Right lobe of liver (tissue), 6 donors: Measurements from ENCODE around the gene CALML3. TPM values are rescaled to one million over a fixed set of nuclear protein-coding genes. Genes with fewer than 3 reads are reported as not detected.

Source experiments
- ATAC-seq, 4 donors: fragments of 200-7000 bp; cut with Tn5 transposase; one replicate each; pipeline ENCODE4 v1.9.1; 2020; ENCODE audit warnings: mild to moderate bottlenecking in 4 of 4, moderate library complexity in 4 of 4
- DNase-seq, 3 donors: peaks; one replicate each; pipeline ENCODE4 v3.0.0-alpha.2; 2020
- H3K27ac ChIP-seq, 3 donors: fragments of 200-600 bp; one replicate each; pipeline ENCODE4 v1.8.0; 2022
- H3K27me3 ChIP-seq, 2 donors: fragments of 200-600 bp; one replicate each; pipeline ENCODE4 v1.8.0; 2022
- H3K36me3 ChIP-seq, 4 donors: fragments of 200-600 bp; sonication (generic) in 1 of 4; one replicate each; pipeline versions ENCODE4 v1.5.1 to v1.8.0; 2017 to 2022; ENCODE audit warnings: control low read depth in 1 of 4
- H3K4me1 ChIP-seq, 4 donors: fragments of 200-600 bp; sonication (generic) in 1 of 4; one replicate each; pipeline versions ENCODE4 v1.5.1 to v1.8.0; 2017 to 2022; ENCODE audit warnings: control low read depth in 1 of 4
- H3K4me3 ChIP-seq, 3 donors: fragments of 200-600 bp; one replicate each; pipeline ENCODE4 v1.8.0; 2022
- H3K9me3 ChIP-seq, 4 donors: fragments of 200-600 bp; sonication (generic) in 1 of 4; one replicate each; pipeline versions ENCODE4 v1.5.1 to v1.8.0; 2017 to 2022; ENCODE audit warnings: control low read depth in 1 of 4
- CTCF ChIP-seq, 4 donors: fragments of 200-600 bp in 3 of 4; fragments of 450-650 bp in 1 of 4; IDR thresholded peaks; one replicate each; pipeline versions ENCODE4 v1.5.1 to v1.8.0; 2016 to 2022; ENCODE audit warnings: antibody characterized with exemption in 4 of 4, mild to moderate bottlenecking in 2 of 4
- POLR2A ChIP-seq: fragments of 450-650 bp; IDR thresholded peaks from one replicate; pipeline ENCODE4 v1.6.1; 2017; ENCODE audit warnings: antibody characterized with exemption, mild to moderate bottlenecking
- WGBS: methylation state at CpG from one replicate; pipeline ENCODE4 v1.1.6; 2018; ENCODE audit warnings: low coverage, low lambda C conversion rate; ENCODE audit not compliant: insufficient coverage; ENCODE audit errors: missing lambda C conversion rate; 5-methylcytosine and 5-hydroxymethylcytosine counted together
- intact Hi-C, 2 donors: fragments of 100-400 bp; cut with DNase I; formaldehyde crosslinking; loops; one replicate each; pipeline versions ENCODE4 v1.11.2 to v1.14.1; 2022
- total RNA-seq, 6 experiments: library from RNA; depleted of rRNA in 2 of 6; stranded (reverse); fragments of >200 nt in 2 of 6; fragmentation: NEBNext Ultra II Directional in 3 of 6; extraction: Animal tissue kit (Norgen Biotek cat#: 25700) in 3 of 6; gene quantifications; one replicate each; pipeline versions ENCODE4 v1.1.0 to v1.2.4, GENCODE V29; 2016 to 2023
- donor health status: DM: no; HTN: yes; CAD: no.
- donor health status: DM: no; HTN: no; CAD: no.
- donor health status: DM: no; HTN: no; CAD: no.
- donor health status: DM: no; HTN: yes; CAD: no.
- donor health status: DM: no; HTN: yes; CAD: no.

The CALML3 gene
- total RNA-seq, 6 experiments from 2014 or later: 0.22 TPM; not detected in 5

DNA sequence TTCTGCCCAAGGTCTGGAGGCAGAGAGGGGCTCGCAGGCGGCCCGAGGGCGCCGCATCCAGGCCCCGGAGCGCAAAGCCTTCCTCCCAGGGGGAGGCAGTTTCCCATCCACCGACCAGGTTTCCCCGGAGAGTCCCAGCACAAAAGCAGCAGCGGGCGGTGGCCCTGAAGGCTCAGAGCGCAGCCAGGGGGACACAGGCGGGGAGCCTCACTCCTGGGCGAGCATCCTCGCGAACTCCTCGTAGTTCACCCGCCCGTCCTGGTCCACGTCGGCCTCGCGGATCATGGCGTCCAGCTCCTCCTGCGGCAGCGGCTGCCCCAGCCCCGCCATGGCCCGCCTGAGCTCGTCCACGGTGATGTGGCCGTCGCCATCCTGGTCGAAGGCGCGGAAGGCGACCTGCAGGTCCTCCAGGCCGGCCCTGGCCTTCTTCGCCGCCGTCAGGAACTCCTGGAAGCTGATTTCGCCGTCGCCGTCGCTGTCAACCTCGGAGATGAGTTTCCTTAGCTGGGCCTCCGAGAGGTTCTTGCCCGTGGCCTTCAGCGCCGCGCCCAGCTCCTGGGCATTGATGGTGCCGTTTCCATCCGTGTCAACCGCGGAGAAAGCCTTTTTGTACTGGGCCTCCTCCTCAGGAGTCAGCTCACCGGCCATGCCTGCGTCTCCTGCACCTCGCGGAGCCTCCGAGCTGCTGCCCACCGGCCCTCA, 25.8 kb upstream of the CALML3 start:
- WGBS: 100% methylated on average over 7 of the region's 61 CpGs
- no peak for DNase-seq

DNA sequence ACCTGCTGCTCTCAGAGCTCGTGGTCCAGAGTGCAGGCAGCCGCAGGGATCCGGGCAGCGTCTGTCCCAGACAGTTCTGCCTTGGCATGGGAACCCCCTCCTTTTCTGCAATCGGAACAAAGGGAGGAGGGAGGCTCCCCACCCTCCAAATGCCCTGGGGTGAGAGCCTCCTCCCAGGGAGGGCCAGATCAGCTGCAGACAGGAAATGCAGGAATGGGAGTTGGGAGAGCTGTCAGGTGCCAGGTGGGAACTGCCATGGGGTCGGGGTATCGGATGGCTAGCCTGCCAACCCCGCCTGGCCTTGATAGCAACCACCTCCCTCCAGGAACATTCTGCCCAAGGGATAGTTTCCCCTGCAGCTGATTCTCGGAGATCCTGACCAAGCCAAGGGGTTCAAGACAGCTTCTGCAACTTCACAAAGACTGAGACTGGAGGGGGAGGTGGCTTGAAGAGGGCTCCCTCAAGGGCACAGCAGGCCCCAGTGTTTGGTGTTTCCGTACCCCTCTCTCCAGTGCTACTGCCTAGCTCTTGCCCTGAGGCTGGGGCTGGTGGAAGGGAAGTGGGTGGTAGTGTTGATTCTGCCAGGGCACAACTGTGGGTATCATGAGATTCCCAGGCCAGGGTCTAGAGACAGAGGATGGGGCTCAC, 25.1 kb upstream of the CALML3 start, which contains the start of gene CALML5:
Gene CALML5 (minus strand): TSS at position 78 of the 648 bp plus-strand sequence. CDS start 132 bp downstream, outside the sequence.
- Histone ChIP-seq H3K36me3 (no peaks in the 10 kb centered on the region), H3K27me3 (no peaks in the 10 kb centered on the region), H3K27ac (no peak within 1 kb of the TSS), H3K4me3 (no peak within 1 kb of the TSS), H3K4me1 (no peaks in the 10 kb centered on the region), H3K9me3 (no peaks in the 10 kb centered on the region)
- ATAC-seq (no peak), DNase-seq (peak in 1 of 3 donors; percentile 30)
- TF ChIP-seq POLR2A (no peak), CTCF (IDR thresholded peaks at IDR 0.05) (no peak)
- no CpG with 5 or more reads among the region's 10 CpGs for WGBS
- intact Hi-C loops: no loop called here

More for the DNA sequence above, 25.8 kb upstream of the CALML3 start:
- H3K27me3 ChIP-seq: no peaks in the 10 kb centered on the region
- no peaks in the 10 kb centered on the region for H3K9me3 ChIP-seq
- TF ChIP-seq POLR2A (no peak), CTCF (IDR thresholded peaks at IDR 0.05) (no peak)
- ATAC-seq: no peak
- no peaks in the 10 kb centered on the region for H3K36me3 ChIP-seq
- no peaks in the 10 kb centered on the region for H3K4me1 ChIP-seq
- intact Hi-C loops: no loop called here
- no peak overlapping the region for H3K27ac ChIP-seq
- H3K4me3 ChIP-seq: no peak overlapping the region

- ATAC-seq (no peak), DNase-seq (peak in 1 of 3 donors; percentile 30)
- Histone ChIP-seq H3K4me1 (no peaks in the 10 kb centered on the region), H3K27me3 (no peaks in the 10 kb centered on the region), H3K4me3 (no peak overlapping the region), H3K27ac (no peak overlapping the region), H3K36me3 (no peaks in the 10 kb centered on the region), H3K9me3 (no peaks in the 10 kb centered on the region)
- TF ChIP-seq CTCF (IDR thresholded peaks at IDR 0.05) (no peak), POLR2A (no peak)
- WGBS: 80% methylated on average over 1 of the region's 7 CpGs
- intact Hi-C loops: no loop called here
Observed at GRCh38 chr10:5500162-5500670, 24.5 kb upstream of the CALML3 start.

- 60% methylated on average over 4 of the region's 5 CpGs for WGBS
- DNase-seq (peak in 1 of 3 donors; percentile 18), ATAC-seq (no peak)
- no peak for TF ChIP-seq POLR2A
- TF ChIP-seq CTCF (IDR thresholded peaks at IDR 0.05): no peak
- Histone ChIP-seq H3K36me3 (no peaks in the 10 kb centered on the region), H3K4me3 (no peak overlapping the region), H3K9me3 (no peaks in the 10 kb centered on the region), H3K27ac (no peak overlapping the region), H3K27me3 (no peaks in the 10 kb centered on the region), H3K4me1 (no peaks in the 10 kb centered on the region)
- intact Hi-C loops: no loop called here
Observed at GRCh38 chr10:5500910-5501309, 23.9 kb upstream of the CALML3 start.
